NCI-H446 treated with DMSO at 0.1 percent for 48 hours (cell line): Measurements from ENCODE around the gene HDAC10.
A peak's percentile ranks its signal among the peaks of the same experiment; 100 is the strongest.

Experiments
- DNase-seq: peaks from one replicate; lab custom pipeline; 2025; lab: John Stamatoyannopoulos, UW

The HDAC10 gene

DNA sequence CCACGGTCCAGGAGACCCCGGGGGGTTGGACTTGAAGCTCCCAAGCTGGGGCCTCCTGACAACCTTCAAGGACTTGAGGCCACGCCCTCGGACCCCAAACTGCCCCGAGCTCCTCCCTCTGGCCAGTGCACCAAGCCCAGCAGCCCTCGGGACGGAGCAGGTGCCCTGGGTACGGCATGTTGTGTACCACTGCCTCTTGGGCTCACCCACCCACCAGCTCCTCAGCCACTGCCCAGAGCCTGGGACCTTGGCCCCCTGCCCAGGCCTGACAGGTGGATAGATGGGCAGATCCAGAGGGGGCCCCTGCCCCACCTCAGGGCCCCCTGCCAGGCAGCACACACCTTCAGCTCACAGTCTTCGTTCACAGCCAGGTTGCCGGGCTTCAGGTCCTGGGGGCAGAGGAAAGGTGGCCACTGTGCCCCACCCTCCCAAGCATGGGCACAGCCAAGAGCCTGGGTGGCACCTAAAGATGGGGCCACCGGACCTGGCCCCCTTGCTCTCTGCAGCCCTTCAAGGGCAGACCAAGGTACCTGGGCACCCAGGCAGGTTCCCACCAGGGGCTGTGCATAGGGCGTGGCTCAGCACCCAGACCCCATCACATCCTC is 5.3 kb upstream of the HDAC10 start:
- DNase-seq: no peak

DNA sequence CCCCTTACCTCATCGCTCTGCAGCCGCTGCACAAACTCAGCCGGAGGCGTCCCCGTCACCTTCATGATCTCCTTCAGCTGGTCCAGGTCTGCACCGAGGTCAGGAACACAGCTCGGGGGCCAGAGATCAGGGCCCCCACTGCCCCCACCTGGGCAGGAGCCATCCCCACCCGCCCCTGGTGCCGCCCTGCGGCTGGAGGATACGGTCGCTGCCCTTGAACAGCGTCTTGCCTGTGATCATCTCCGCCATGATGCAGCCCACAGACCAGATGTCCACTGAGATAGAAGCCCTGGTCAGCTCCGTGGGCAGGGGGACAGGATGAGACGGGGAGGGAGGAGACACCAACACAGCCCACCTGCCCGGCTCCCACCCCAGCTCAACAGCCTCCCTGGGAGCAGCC is 4.5 kb upstream of the HDAC10 start:
- DNase-seq: no peak

DNA sequence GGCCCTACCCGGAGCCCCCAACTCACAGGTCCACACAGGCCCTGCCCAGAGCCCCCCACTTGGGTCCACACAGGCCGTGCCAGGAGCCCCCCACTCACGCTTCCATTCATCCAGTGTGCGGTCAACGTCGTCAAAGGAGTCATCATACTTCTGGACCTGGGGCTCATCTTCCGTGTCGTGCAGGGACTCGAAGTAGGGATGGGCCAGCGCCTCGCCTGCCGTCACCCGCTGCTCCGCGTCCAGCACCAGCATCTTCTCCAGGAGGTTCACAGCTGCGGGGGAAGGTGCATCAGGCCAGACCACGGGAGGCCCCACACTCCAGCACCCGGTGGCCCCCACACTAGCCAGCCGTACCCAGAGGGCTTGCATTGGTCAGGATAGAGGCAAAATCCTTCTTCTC is 4.0 kb upstream of the HDAC10 start:
- DNase-seq: no peak

DNA sequence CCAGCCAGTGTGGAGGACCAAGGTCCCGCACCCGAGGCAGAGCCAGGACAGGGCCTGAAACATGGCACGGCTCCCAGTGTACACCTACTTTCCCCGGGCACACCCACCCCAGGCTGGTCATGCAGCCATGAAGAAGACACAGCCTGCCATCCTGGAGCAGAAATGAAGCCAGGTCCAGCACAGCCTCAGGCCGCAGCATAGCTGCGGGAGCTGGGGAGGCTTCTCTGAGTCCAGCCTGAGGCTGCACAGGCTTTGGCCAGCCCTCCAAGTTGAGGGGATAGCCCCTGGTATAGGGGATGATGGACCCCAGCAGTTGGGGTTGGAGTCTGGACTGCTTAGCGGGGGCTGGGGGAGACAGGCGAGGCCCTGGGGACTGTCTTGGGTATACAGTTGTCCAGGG is 2.9 kb upstream of the HDAC10 start:
- DNase-seq: no peak

DNA sequence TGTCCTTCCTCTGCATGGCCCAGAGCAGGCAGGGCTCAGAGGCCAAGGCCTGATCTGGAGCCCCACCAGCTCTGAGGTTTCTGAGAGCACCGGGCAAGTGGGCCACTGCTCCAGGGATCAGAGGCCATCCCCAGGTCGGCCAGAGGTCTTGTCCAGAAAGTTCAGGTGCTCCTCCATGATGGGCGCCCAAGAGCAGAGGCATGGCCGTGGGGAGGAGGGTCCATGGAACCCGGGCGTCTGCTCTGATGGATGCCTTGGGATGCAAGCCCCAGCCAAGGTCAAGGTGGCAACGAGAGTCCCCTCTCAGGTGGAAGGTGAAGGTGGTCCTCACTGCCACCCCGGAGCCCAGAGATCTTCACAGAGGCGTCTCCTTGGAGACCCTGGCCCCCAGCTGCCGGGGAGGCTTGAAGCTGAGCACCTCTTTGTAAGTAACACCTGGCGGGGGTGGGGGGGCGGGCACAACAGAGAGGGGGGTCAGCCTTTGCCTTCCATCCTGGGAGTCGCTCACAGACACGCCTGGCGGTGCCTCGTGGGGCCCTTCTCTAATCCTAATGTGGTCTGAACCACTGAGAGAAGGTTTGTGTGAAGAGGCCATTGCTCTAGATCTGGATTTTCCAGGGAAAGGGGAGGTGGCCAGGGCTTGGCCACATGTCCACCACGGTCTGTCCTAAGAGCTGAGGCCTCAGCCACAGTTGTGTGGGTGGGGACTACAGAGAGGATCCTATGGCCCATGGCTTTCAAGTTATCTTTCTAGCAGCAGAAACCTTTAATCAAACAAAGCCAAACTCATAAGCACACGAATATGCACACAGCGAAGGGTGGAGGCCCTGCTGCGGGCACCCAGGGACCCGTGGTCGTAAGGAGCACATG is 2.2 kb upstream of the HDAC10 start:
- no peak for DNase-seq

DNA sequence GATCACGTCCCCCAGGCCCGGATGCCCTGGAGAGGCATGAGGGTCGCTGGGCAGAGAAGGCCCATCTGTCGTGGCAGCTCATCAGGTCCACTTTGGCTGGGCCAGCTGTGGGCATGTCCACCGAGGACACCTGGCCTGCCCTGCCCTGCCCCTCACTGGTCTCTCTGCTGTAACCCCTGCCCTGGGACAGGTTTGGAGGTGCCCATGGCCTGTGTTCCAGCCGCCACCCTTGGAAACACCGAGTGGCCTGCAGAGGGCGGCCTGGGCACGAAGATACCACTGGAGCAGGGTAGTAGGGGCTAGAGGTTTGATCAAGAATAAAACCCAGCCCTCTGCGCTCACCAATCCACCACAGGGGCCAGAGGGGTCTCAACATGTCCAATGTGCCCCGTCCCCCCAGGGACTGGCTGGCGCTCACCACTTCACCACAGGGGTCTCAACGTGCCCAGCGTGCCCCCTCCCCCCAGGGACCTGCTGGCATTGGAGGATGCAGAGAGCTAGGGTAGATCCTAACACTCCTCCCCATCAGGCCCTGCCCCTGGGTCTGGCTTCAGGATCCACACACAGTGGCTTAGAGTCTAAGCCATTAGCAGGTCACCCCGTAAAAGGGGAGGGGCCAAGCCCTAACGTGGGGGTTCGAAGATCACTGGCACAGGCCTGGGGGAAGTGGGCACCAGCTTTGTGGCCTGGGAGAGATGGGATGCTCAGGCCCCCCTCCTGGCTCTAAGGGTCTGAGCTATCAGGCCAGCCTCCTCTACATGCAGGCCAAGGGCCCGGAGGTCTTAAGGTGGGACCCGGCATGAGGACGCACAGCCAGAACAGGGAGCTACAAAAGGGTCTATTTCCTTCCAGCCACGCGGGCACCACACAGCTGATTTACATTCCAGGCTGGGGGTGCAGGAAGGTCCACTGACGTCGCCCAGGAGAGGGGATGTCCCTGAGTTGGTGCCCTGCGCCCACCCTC is 1.3 kb upstream of the HDAC10 start:
- no peak for DNase-seq

DNA sequence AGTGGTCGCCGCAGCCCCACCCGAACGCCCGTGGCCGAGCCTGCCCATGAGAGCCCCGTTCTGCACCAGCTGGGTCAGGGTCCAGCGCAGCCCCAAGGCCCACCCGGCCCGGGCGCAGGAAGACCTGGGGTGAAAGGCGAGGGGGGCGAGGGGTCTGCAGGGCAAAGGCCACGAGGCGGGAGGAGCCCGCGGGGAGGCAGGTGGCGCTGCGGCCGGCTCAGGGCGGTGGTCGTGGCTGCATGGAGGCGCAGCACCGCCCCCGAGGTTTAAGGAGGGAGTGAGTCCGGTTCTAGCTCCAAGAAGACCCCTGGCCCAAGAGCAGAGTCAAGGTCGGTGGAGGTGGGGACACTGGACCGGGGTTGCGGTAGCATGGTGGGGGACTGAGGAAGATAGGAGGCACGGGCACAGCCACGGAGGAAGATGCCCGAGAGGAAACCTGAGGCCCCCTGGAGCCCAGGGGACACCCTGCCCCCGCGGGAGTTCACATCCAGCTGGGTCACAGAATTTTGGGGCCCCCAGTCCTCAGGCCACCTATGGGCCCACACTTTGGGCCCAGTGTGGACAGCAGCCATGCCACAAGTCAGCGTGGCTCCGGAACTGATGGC is 514 bp upstream of the HDAC10 start:
- DNase-seq: no peak

DNA sequence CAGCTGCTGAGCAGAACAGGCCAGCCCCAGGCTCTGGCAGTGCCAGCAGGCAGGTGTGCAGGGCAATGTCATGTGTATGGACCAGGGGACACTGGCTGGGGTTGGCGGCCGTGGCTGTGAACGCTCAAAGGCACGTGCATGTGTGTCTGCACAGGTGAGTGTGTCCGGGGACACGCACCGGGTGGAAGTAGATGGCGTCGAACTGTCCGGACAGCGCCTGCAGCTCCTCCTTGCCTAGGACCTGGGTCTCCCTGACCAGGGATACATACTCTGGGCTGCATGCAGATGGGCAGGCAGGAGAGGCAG is 863 bp downstream of the HDAC10 start:
- no peak for DNase-seq

DNA sequence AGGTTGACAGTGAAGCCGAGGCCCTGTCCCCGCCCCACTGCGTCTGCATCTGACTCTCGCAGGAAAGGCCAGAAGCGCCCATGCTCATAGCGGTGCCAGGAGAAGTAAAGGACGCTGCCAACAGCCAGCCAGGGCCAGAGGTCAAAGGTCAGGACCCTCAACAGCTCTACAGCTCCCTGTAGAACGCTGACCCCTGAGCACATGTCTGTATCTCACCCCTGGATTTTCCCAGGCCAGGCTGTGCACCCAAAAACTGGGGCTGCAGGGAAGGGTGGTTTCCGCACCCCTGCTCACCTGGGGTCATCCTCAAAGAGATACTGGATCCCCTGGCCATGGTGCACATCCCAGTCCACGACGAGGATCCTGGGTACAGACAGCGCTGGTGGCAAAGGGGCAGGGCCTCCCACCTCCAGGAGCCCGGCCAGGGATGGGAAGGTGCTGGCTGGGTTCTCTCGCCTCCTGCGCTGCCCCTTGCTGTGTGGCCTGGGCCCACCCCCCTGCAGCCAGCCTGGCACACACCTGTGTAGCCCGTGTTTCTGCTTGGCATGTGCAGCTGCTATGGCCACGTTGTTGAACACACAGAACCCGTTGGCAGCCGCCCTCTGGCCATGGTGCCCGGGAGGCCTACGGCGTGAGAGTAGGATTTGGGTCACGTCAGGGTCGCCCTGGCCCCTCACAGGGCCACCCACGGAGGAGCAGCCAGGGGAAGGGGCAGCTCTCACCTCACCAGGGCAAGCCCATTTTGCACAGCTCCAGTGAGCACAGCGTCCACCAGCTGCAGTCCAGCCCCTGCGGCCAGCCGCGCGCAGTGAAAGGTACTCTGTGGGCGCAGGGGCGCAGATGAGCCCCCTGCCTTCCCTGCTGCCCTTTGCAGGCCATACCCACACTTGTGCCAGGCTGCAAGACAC is 1.5 kb downstream of the HDAC10 start:
- DNase-seq: no peak

DNA sequence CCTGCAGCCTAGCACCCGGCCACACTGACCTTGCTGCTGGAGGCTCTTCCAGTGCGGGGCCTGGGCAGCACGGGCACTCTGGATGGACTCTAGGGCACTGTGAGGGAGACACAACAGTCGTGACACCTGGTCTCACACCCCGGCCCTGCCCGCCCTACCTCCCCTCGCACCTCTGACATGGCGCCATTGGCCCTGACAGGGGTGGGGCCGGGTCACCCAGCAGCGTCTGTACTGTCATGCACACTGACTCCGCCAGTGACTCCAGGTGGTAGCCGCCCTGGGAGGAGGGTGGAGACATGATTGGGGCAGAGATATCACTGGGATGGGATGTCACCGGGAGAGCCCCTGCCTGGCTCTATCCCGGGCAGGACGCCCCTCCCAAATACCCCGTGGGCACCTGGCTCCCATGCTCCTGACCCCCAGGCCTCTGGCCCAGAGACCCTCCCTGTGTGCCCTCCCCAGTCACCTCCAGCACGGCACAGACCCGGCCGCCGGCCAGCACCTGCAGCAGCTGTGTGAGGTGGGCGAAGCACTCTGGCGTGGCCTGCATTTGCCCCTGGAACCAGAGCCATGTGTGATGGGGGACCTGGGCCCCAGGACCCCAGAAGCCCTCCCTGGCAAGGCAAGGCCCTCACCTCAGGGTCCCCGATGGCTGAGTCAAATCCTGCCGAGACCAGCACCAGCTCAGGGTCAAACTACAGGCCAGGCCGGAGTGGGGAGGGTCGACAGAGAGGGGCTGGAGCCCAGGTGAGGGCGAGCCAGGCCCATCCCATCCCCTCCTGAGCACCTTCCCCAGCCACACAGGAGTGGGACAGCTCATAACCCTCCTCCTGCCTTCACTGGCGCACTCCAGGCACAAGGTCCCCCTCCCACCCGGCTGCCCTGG is 2.6 kb downstream of the HDAC10 start:
- no peak for DNase-seq

DNA sequence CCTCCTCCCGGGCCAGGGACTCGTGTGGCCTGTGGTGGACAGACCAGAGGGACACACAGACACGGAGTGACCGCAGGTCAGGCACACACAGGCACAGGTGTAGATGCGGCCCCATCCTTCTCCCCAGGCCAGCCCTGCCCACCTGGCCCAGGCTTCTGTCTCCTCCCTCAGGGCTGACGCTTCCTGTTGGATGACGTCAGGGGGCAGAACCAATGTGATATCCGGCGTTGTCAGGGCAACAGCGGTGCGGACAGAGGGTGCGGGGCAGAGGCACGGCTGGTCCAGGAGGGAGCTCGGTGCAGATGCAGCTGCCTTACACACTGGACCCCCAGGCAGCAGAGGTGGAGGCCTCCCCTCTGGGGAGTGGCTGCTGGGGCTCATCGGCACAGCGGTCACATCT is 3.3 kb downstream of the HDAC10 start:
- no peak for DNase-seq

DNA sequence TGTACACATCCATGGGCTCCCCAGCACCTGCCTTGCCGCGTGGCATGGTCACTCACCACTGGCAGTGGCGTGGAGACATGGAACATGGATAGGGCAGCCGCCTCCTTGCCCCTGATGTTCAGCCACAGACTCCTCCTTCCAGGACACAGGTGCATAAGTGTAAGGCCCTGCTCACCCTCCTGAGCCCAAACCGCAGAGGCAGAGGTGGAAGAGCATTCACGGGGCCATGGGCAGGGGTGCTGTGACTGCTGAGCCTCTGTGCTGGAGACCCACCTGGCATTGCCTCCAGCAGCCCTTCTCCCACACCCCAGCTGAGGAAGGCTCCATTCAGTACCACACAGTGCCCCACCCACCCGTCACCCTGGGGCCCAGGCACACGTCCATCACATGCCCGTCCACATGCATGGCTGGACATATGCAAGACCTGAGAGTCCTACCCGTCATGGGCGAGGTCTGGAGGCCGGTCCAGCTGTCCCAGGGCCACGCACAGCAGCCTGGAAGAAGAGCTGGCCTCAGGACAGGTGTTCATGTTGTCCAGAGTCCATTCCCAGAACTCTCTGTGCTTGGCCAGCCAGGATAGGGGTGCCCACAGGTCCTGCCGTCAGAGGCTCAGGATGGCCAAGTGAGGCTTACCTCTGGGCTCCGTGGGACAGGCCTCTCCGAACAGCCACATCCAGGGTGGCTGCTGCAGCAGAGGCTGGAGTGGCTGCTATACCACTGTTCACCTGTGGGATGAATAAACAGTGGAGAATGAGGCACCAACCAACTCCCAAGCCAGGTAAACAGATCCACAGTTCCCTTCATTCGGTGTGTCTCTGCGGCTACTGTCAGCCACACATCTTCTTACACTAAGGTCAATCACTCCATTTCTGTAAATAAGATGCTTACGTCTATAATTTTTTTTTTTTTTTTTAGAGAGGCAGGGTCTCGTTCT is 4.6 kb downstream of the HDAC10 start:
- DNase-seq: no peak

DNA sequence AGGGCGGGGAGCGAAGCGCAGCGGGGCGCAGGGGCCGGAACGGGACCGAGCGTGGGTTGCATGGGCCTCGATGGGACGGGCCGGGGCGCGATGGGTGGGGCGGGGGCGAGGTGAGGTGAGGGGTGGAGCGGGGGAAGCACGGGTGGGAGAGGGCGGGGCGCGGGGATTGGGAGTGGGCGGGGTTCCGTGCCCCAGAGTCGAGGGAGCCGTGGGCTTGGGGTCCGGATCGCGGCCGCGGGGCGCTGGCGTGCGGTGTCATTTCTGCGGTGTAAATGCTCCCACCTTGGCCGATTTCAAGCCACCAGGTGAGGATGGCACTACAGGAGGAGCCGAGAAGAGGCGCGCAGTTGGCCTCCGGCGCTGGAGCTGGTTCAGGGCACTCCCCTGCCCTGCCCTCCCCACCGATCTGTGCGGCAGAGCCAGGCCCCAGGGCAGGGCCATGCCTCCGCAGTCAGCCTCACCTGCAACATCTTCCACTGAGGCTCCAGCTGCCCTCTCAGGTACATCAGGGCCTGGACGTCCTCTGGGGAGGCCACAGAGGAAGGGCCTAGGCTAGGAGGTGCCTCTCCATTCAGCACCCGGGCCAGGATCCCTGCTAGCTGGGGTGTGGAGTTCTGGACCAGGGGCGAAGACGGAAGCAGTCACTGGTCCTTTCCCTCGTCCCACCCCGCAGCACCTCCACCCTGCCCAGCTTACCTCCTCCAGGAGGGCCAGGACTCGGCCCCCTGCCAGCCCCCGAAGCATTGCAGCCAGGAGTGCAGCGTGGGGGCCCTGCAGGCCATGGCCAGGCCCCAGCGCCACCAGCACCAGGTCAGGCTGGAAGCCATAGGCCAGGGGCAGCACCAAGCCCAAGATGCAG is 5.6 kb downstream of the HDAC10 start:
- DNase-seq: no peak

DNA sequence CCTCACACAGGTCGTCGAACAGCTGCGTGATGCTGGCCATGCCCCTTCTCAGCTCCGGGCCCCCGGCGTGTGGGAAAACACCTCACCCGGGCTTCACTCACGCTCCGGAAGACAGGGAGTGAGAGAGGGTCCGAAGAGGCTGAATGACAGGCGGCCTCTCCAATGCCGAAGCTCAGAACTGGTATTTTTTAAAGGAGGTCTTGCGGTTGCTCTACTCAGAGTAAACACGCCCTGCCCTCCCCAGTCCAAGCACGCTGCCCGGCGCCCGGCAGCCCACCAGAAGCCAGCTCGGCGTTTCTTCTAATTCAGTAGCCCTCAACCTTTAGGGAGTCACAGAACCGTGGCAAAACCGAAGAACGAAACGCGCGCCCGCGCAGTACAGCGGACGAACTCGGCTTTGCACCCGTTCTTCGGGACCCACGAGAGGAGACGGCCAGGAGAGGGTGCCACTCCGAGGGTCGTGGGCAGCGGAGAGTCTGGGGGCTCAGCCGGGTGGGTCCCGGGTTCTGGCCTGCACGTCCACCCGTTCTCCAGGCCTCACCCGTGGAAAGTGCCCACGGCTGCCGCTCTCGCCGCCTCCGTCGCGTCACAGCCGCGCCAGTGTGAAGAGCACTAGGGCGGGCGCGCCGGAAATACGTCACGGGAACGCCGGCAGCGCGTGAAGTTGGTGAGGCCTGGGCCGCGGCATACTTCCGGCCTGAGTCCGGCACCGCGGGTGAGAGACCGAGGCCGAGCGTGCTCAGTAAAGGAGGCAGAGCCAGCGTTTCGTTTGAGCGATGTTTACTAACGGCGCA is 6.4 kb downstream of the HDAC10 start, which contains the start of gene TUBGCP6:
TUBGCP6 (minus strand) TSS at position 604 of the 794 bp plus-strand sequence; CDS start at position 40, 564 bp downstream.
- peak; percentile 66 for DNase-seq

DNA sequence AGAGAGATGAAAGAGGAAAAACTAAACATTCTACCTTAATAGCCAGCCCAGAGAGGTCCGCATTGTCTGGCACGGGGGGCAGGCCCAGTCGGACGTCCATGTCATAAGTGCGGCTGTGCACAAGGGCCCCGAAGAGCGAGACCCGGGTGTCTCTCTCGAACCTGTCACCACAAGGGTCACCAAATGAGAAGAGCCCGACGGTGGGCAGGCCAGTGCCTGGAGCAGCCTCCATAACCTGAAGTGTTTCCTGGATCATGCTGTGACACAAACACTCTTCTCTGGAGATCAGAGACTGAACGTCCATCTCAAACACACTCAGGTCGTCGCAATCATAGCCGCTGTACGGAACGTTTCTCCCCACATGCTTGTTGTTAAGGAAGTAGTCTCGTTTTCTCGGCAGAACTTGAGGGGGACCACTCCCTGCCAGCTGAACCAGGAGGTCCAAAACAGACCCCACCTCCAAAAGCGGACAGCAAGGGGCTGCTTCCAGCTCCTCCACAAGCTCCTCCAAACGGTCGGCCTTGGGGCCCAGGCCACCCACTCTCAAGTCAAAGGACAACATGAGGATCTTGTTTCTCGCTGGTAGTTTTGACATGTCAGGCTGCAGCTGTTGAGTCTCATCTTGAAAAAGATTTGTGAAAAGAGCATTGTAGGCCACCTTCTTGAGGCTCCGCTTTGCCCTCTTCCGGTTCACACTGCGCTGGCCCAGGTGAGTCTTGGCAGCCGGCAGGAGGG is 7.2 kb downstream of the HDAC10 start:
- no peak for DNase-seq

DNA sequence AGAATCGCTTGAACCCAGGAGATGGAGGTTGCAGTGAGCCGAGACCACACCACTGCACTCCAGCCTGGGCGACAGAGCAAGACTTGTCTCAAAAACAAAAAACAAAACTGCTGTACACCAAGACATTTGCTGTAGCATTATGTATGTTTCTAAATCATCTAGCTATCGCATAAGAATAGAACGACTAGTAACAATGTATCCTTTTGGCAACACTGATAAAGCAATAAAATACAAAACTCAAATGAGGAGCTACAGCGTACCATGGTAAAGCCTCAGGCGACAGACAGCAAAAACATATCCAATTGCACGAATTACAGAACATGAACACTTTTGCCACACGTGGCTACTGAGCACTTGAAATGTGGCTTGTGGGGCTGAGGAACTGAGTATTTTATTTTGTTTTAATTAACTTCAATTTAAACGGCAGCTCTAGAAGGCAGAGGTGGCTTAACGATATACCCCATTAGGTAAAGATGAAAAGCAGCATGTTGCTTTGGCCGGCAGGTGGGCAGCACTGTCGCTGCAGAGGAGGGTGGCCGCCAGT is 8.6 kb downstream of the HDAC10 start:
- no peak for DNase-seq
